Measurements from ENCODE around the gene C18orf32.
"Not testable (repeated sequence)": the region's sequence is repeated elsewhere in the genome, so short reads cannot be mapped to it uniquely, and the experiment has no call there.

Gene C18orf32

GRCh38 chr18:49467019-49467563 lies 19.9 kb downstream of the C18orf32 start:
- no peak for DNase-seq

GRCh38 chr18:49464718-49465598 lies 22.1 kb downstream of the C18orf32 start:
- DNase-seq, result no peak

- no peak for DNase-seq
Observed at GRCh38 chr18:49461602-49461977, 25.4 kb downstream of the C18orf32 start.

GRCh38 chr18:49460976-49461601 lies 25.9 kb downstream of the C18orf32 start:
- no peak for DNase-seq

GRCh38 chr18:49459404-49460171 lies 27.4 kb downstream of the C18orf32 start:
- DNase-seq, result peak; percentile 47

- no peak for DNase-seq
Observed at GRCh38 chr18:49457616-49458015, 29.4 kb downstream of the C18orf32 start.

GRCh38 chr18:49456794-49457193 lies 30.2 kb downstream of the C18orf32 start:
- no peak for DNase-seq

- not testable (repeated sequence) for DNase-seq
Observed at GRCh38 chr18:49452534-49452933, 34.5 kb downstream of the C18orf32 start.

GRCh38 chr18:49447810-49448745 lies 39.0 kb downstream of the C18orf32 start:
- DNase-seq, result peak; percentile 39

GRCh38 chr18:49446481-49446880 lies 40.6 kb downstream of the C18orf32 start:
- DNase-seq, result no peak

GRCh38 chr18:49444581-49444980 lies 42.5 kb downstream of the C18orf32 start:
- DNase-seq, result no peak

GRCh38 chr18:49443837-49444236 lies 43.2 kb downstream of the C18orf32 start:
- no peak for DNase-seq

GRCh38 chr18:49441338-49441938 lies 45.6 kb downstream of the C18orf32 start:
- DNase-seq, result no peak

- DNase-seq, result no peak
Observed at GRCh38 chr18:49435170-49435569, 51.9 kb downstream of the C18orf32 start.

- DNase-seq, result no peak
Observed at GRCh38 chr18:49432602-49433001, 54.4 kb downstream of the C18orf32 start.

- no peak for DNase-seq
Observed at GRCh38 chr18:49431165-49431962, 55.7 kb downstream of the C18orf32 start.

Measured in activated naive CD4-positive, alpha-beta T cell treated with Interleukin-2 at 50 U/mL for 16 hours (primary cell).